Measurements from ENCODE around the gene PMFBP1.

The PMFBP1 gene

DNA sequence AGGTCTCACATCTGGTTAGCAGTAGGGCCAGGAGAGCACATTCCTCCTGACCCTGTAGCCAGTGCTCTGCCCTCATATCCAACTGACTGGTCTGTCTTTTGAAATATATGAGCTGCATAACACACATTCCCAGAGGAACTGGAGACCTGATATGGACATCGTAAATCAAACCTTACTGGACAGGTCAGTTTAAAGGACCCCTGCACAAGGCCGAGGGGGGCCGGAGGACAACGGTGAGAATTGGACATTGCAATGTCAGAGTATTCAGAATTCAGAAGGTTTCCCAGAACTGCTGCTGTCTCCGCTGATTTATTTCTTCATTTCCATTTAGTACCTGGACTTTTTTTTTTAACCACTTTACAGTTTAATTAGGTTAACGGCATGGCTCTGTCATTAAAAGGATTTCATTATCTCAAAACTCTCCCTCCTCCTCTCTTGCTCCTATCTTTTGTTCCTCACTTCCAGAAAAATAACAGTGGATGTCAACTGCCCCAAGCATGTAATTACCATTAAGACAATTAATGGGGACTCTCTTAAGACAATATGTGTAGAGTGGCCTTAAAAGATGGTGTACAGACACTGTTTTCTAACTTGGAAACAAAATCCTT, 4.9 kb downstream of the PMFBP1 start:
- Histone ChIP-seq H3K36me3 (ENCODE audit: control insufficient read depth in 2 of 2, insufficient read depth in 2 of 2, low read length in 2 of 2) (no peaks in the 10 kb centered on the region), H3K9ac (ENCODE audit: low read depth in 1 of 2, low read length in 2 of 2) (no peak overlapping the region), H3K9me3 (ENCODE audit: control insufficient read depth in 2 of 2, low read length in 2 of 2) (no peaks in the 10 kb centered on the region), H3K27ac (ENCODE audit: low read depth in 2 of 2, low read length in 2 of 2) (no peak overlapping the region), H3K27me3 (ENCODE audit: control insufficient read depth in 2 of 2, insufficient read depth in 2 of 2, low read length in 2 of 2) (no peaks in the 10 kb centered on the region), H3K4me3 (ENCODE audit: low read length in 2 of 2) (no peak overlapping the region), H3K4me1 (ENCODE audit: control insufficient read depth in 2 of 2, insufficient read depth in 2 of 2, low read length in 2 of 2) (peaks cover 0 to 4% of the 10 kb centered on the region in 2 donors)

DNA sequence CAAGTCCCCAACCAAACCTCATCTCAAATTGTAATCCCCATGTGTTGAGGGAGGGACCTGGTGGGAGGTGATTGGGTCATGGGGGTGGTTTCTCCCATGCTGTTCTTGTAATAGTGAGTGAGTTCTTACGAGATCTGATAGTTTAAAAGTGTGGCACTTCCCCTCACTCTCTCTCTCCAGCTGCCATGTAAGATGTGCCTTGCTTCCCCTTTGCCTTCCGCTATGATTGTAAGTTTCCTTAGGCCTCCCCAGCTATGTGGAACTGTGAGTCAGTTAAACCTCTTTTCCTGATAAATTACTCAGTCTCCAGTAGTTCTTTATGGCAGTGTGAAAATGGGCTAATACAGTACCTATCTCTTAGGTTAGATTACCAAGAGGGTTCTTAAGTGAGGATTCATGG, 5.8 kb downstream of the PMFBP1 start:
- Histone ChIP-seq H3K27ac (ENCODE audit: low read depth in 2 of 2, low read length in 2 of 2) (no peak overlapping the region), H3K4me3 (ENCODE audit: low read length in 2 of 2) (no peak overlapping the region), H3K9ac (ENCODE audit: low read depth in 1 of 2, low read length in 2 of 2) (no peak overlapping the region), H3K36me3 (ENCODE audit: control insufficient read depth in 2 of 2, insufficient read depth in 2 of 2, low read length in 2 of 2) (no peaks in the 10 kb centered on the region), H3K9me3 (ENCODE audit: control insufficient read depth in 2 of 2, low read length in 2 of 2) (no peaks in the 10 kb centered on the region), H3K4me1 (ENCODE audit: control insufficient read depth in 2 of 2, insufficient read depth in 2 of 2, low read length in 2 of 2) (peaks cover 0 to 5% of the 10 kb centered on the region in 2 donors), H3K27me3 (ENCODE audit: control insufficient read depth in 2 of 2, insufficient read depth in 2 of 2, low read length in 2 of 2) (no peaks in the 10 kb centered on the region)

DNA sequence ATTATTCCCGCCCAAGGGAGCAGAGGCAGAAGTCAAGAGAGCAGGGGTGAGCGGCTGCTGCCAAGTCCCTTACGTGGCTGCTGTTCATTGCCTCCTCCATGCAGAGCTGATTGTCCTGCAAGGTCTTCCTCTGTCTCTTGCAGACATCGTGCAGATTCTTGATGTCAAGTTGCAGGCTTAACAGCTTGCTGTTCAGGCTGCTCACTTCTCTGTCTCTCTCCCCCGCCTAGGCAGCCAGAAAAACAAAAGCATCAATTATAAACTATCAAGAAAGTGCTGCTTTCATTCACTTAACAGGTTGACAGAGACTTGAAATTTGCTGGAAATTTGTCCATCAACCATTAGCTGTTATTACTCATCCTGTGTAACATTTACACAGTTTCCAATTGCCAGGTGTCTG, 7.3 kb downstream of the PMFBP1 start:
- Histone ChIP-seq H3K4me3 (ENCODE audit: low read length in 2 of 2) (no peak overlapping the region), H3K27ac (ENCODE audit: low read depth in 2 of 2, low read length in 2 of 2) (no peak overlapping the region), H3K27me3 (ENCODE audit: control insufficient read depth in 2 of 2, insufficient read depth in 2 of 2, low read length in 2 of 2) (no peaks in the 10 kb centered on the region), H3K9me3 (ENCODE audit: control insufficient read depth in 2 of 2, low read length in 2 of 2) (no peaks in the 10 kb centered on the region), H3K36me3 (ENCODE audit: control insufficient read depth in 2 of 2, insufficient read depth in 2 of 2, low read length in 2 of 2) (no peaks in the 10 kb centered on the region), H3K9ac (ENCODE audit: low read depth in 1 of 2, low read length in 2 of 2) (no peak overlapping the region), H3K4me1 (ENCODE audit: control insufficient read depth in 2 of 2, insufficient read depth in 2 of 2, low read length in 2 of 2) (peaks cover 0 to 5% of the 10 kb centered on the region in 2 donors)

DNA sequence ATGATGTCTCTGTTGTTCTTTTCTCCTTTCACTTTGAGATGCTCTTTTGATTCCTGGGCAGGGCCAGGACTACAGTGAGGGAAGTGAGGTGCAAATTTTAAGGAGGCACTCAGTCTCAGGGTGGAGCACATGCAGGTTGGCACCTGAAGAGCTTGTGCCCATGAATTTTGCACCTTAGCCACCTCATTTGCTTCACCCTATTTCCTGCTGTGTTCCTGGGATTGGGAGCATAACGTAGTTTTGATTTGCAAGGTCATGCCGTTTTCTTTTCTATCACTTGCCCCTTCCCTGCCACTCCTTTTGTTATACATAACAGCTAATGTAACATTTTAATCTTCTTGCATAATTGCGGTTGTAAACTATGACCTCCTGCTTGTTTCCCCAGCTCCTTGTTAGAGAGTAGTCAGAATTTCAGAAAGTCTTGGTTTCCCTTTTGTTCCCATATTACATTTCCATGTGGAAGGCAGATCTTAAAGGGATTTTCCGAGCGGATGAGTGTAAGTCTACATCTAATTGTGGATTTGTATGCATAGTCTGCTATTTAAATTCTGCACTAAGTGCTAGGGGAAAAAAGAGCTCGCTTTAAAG, 9.8 kb downstream of the PMFBP1 start:
- Histone ChIP-seq H3K27ac (ENCODE audit: low read depth in 2 of 2, low read length in 2 of 2) (no peak overlapping the region), H3K27me3 (ENCODE audit: control insufficient read depth in 2 of 2, insufficient read depth in 2 of 2, low read length in 2 of 2) (no peaks in the 10 kb centered on the region), H3K9me3 (ENCODE audit: control insufficient read depth in 2 of 2, low read length in 2 of 2) (no peaks in the 10 kb centered on the region), H3K9ac (ENCODE audit: low read depth in 1 of 2, low read length in 2 of 2) (no peak overlapping the region), H3K4me3 (ENCODE audit: low read length in 2 of 2) (no peak overlapping the region), H3K4me1 (ENCODE audit: control insufficient read depth in 2 of 2, insufficient read depth in 2 of 2, low read length in 2 of 2) (peaks cover 0 to 5% of the 10 kb centered on the region in 2 donors), H3K36me3 (ENCODE audit: control insufficient read depth in 2 of 2, insufficient read depth in 2 of 2, low read length in 2 of 2) (no peaks in the 10 kb centered on the region)

DNA sequence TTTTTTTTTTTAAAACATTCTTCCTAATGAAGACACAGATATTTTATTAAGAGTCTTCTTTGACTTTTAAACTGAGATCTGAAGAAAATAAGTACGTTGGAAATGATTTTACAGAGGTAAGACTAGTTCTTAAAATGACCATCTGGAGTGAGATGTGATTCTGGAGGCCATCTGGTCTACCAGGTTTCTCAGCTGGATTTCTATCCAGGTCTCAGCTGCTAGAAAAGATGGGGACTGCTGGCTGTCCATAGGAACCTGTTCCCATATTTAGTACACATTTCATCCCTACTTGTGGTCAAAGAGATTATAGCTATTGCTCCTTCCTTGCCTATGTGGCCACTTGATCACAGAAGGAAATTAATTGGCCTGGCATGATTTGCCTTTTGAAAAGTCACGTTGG, 12.2 kb downstream of the PMFBP1 start:
- no peak overlapping the region for H3K27ac ChIP-seq (ENCODE audit: low read depth in 2 of 2, low read length in 2 of 2)
- no peaks in the 10 kb centered on the region for H3K9me3 ChIP-seq (ENCODE audit: control insufficient read depth in 2 of 2, low read length in 2 of 2)
- H3K4me3 ChIP-seq (ENCODE audit: low read length in 2 of 2), result no peak overlapping the region
- H3K9ac ChIP-seq (ENCODE audit: low read depth in 1 of 2, low read length in 2 of 2), result no peak overlapping the region
- peaks cover 0 to 5% of the 10 kb centered on the region in 2 donors for H3K4me1 ChIP-seq (ENCODE audit: control insufficient read depth in 2 of 2, insufficient read depth in 2 of 2, low read length in 2 of 2)
- H3K36me3 ChIP-seq (ENCODE audit: control insufficient read depth in 2 of 2, insufficient read depth in 2 of 2, low read length in 2 of 2), result no peaks in the 10 kb centered on the region
- H3K27me3 ChIP-seq (ENCODE audit: control insufficient read depth in 2 of 2, insufficient read depth in 2 of 2, low read length in 2 of 2), result no peaks in the 10 kb centered on the region

DNA sequence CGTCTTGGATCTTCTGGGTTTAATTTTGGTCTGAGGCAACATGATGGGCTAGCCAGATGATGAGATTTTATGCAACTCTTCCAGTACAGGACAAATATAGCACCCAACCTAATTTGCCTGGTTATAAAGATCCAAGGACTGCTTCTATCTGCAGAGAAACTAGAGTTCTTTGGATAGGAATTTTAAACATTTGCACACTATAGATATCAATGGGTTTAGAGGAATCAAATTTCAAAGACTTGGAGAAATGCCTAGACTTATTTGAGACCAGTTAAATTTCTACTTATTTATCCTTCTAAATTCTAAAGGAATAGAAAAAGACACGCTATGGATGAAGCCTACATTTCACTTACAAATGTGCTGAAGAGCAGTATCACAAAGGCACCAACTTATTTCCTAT, 12.6 kb downstream of the PMFBP1 start:
- no peaks in the 10 kb centered on the region for H3K9me3 ChIP-seq (ENCODE audit: control insufficient read depth in 2 of 2, low read length in 2 of 2)
- H3K4me3 ChIP-seq (ENCODE audit: low read length in 2 of 2), result no peak overlapping the region
- H3K27ac ChIP-seq (ENCODE audit: low read depth in 2 of 2, low read length in 2 of 2), result no peak overlapping the region
- no peak overlapping the region for H3K9ac ChIP-seq (ENCODE audit: low read depth in 1 of 2, low read length in 2 of 2)
- peaks cover 0 to 5% of the 10 kb centered on the region in 2 donors for H3K4me1 ChIP-seq (ENCODE audit: control insufficient read depth in 2 of 2, insufficient read depth in 2 of 2, low read length in 2 of 2)
- H3K36me3 ChIP-seq (ENCODE audit: control insufficient read depth in 2 of 2, insufficient read depth in 2 of 2, low read length in 2 of 2), result no peaks in the 10 kb centered on the region
- no peaks in the 10 kb centered on the region for H3K27me3 ChIP-seq (ENCODE audit: control insufficient read depth in 2 of 2, insufficient read depth in 2 of 2, low read length in 2 of 2)

DNA sequence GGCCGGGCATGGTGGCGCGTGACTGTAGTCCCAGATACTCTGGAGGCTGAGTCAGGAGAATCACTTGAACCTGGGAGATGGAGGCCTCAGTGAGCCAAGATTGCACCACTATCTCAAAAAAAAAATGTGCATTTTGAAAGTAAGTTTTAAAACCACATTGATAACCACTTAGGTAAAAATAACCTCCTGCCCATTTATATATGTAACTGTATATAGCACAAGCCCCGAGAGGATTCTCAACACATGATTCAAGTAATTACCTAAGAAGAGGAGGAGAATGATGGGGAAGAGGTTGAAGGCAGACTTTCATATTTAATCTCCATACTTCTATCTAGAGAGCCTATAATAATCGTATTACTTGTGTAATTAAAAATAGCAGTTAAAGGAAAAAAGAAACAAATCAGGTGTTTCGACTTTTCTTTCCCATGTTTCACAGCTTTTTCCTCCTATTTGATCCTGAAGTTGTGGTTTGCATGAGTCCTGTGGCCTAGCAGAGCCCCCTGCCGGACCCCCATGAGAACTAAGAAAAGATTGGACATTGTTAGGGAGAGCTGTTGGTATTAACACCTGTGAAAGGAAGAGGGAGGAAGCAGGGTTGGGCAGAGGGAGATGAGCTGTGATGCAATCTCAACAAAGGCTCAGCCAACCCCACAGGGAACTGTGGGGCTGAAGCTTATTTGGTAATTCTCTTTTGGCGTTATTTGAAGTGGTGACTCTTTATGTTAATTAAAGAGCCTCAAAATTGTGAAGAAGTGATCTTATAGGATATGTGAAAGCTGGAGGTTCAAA, 22.1 kb downstream of the PMFBP1 start:
- Histone ChIP-seq H3K4me1 (ENCODE audit: control insufficient read depth in 2 of 2, insufficient read depth in 2 of 2, low read length in 2 of 2) (no peaks in the 10 kb centered on the region), H3K27me3 (ENCODE audit: control insufficient read depth in 2 of 2, insufficient read depth in 2 of 2, low read length in 2 of 2) (no peaks in the 10 kb centered on the region), H3K4me3 (ENCODE audit: low read length in 2 of 2) (no peak overlapping the region), H3K9me3 (ENCODE audit: control insufficient read depth in 2 of 2, low read length in 2 of 2) (no peaks in the 10 kb centered on the region), H3K36me3 (ENCODE audit: control insufficient read depth in 2 of 2, insufficient read depth in 2 of 2, low read length in 2 of 2) (no peaks in the 10 kb centered on the region), H3K27ac (ENCODE audit: low read depth in 2 of 2, low read length in 2 of 2) (no peak overlapping the region), H3K9ac (ENCODE audit: low read depth in 1 of 2, low read length in 2 of 2) (no peak overlapping the region)

DNA sequence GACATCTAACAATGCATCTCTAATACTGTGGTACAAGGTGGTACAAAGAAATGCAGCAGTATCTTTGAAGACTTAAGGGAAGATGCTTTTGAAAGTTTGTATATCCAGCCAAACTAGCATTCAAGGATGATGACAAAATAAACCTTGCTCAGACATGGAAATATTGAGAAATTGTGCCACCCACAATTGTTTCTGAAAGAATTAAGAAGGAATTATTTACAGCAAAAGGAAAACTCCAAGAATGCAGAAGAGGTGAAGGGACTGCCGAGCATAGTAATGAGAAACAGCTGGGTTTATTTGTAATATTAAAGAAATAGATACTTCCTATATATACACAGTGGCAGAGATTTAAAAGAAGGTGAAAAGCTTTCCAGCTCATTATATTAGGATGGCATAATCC, 29.5 kb downstream of the PMFBP1 start:
- Histone ChIP-seq H3K4me1 (ENCODE audit: control insufficient read depth in 2 of 2, insufficient read depth in 2 of 2, low read length in 2 of 2) (no peaks in the 10 kb centered on the region), H3K36me3 (ENCODE audit: control insufficient read depth in 2 of 2, insufficient read depth in 2 of 2, low read length in 2 of 2) (no peaks in the 10 kb centered on the region), H3K27ac (ENCODE audit: low read depth in 2 of 2, low read length in 2 of 2) (no peak overlapping the region), H3K27me3 (ENCODE audit: control insufficient read depth in 2 of 2, insufficient read depth in 2 of 2, low read length in 2 of 2) (no peaks in the 10 kb centered on the region), H3K4me3 (ENCODE audit: low read length in 2 of 2) (no peak overlapping the region), H3K9ac (ENCODE audit: low read depth in 1 of 2, low read length in 2 of 2) (no peak overlapping the region), H3K9me3 (ENCODE audit: control insufficient read depth in 2 of 2, low read length in 2 of 2) (no peaks in the 10 kb centered on the region)

DNA sequence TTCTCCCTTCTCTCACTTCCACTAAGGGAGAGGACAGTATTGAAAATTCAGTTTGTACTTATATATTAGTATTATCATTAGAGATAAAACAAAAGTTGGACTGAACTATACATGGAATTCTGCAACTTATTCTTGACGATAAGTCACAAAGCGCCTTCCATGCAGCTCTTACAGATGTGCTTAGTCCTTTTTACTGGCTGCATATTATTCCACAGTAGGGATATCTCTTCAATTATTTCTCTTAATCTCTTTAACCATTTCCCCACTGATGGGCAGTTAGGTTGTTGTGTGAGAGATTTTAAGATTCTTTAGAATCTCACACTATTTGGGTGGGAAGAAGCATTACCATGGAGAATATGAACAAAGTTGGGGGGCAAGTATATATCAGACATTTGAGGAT, 32.0 kb downstream of the PMFBP1 start:
- no peak overlapping the region for H3K9ac ChIP-seq (ENCODE audit: low read depth in 1 of 2, low read length in 2 of 2)
- H3K36me3 ChIP-seq (ENCODE audit: control insufficient read depth in 2 of 2, insufficient read depth in 2 of 2, low read length in 2 of 2), result no peaks in the 10 kb centered on the region
- H3K27me3 ChIP-seq (ENCODE audit: control insufficient read depth in 2 of 2, insufficient read depth in 2 of 2, low read length in 2 of 2), result no peaks in the 10 kb centered on the region
- no peak overlapping the region for H3K4me3 ChIP-seq (ENCODE audit: low read length in 2 of 2)
- H3K27ac ChIP-seq (ENCODE audit: low read depth in 2 of 2, low read length in 2 of 2), result no peak overlapping the region
- H3K9me3 ChIP-seq (ENCODE audit: control insufficient read depth in 2 of 2, low read length in 2 of 2), result no peaks in the 10 kb centered on the region
- H3K4me1 ChIP-seq (ENCODE audit: control insufficient read depth in 2 of 2, insufficient read depth in 2 of 2, low read length in 2 of 2), result no peaks in the 10 kb centered on the region

DNA sequence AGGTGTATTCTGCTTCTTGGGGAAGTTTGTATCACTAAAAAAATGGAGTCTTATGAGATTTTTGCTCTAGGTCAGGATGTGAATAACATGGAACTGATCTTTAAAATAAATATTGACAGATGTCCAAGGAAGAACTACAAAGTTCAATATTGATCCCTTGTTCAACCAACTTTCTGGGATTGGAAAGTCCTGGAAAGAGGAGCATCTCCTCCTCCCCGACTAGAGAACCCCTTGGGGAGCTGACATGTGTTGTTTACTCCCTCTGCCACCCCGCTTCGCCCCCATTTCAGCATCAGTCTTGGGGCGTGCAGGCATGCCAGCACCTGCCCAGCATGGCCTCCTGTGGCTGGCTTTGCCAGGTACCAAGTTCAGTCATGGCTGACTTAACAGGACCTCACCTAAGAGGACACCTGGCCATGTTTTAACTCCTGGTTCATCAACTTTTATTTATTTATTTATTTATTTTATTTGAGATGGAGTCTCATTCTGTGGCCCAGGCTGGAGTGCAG, 33.8 kb downstream of the PMFBP1 start:
- Histone ChIP-seq H3K36me3 (ENCODE audit: control insufficient read depth in 2 of 2, insufficient read depth in 2 of 2, low read length in 2 of 2) (no peaks in the 10 kb centered on the region), H3K27ac (ENCODE audit: low read depth in 2 of 2, low read length in 2 of 2) (no peak overlapping the region), H3K9me3 (ENCODE audit: control insufficient read depth in 2 of 2, low read length in 2 of 2) (no peaks in the 10 kb centered on the region), H3K9ac (ENCODE audit: low read depth in 1 of 2, low read length in 2 of 2) (no peak overlapping the region), H3K27me3 (ENCODE audit: control insufficient read depth in 2 of 2, insufficient read depth in 2 of 2, low read length in 2 of 2) (no peaks in the 10 kb centered on the region), H3K4me1 (ENCODE audit: control insufficient read depth in 2 of 2, insufficient read depth in 2 of 2, low read length in 2 of 2) (no peaks in the 10 kb centered on the region), H3K4me3 (ENCODE audit: low read length in 2 of 2) (no peak overlapping the region)
